HFFc6 (cell line): Measurements from ENCODE around the gene ASB13. TPM values are rescaled to one million over a fixed set of nuclear protein-coding genes. Genes with fewer than 3 reads are reported as not detected.

Experiments
- DNase-seq: peaks from one replicate; pipeline ENCODE4 v3.0.0-alpha.2; 2018
- H3K27ac Mint-ChIP-seq: 2 replicates; pipeline ENCODE4 v1.8.0; 2020; ENCODE audit warnings: mild to moderate bottlenecking, mixed read lengths
- H3K27me3 Mint-ChIP-seq: 2 replicates; pipeline ENCODE4 v1.8.0; 2021; ENCODE audit warnings: mild to moderate bottlenecking, moderate library complexity, mixed read lengths; ENCODE audit not compliant: insufficient read depth
- H3K36me3 Mint-ChIP-seq: 2 replicates; pipeline ENCODE4 v1.8.0; 2021; ENCODE audit warnings: low read depth, mixed read lengths
- H3K4me1 Mint-ChIP-seq: 2 replicates; pipeline ENCODE4 v1.8.0; 2020; ENCODE audit warnings: low read depth, mixed read lengths
- H3K4me3 Mint-ChIP-seq: 2 replicates; pipeline ENCODE4 v1.8.0; 2020; ENCODE audit warnings: mild to moderate bottlenecking, moderate library complexity, mixed read lengths
- H3K9me3 Mint-ChIP-seq: 2 replicates; pipeline ENCODE4 v1.8.0; 2020; ENCODE audit warnings: mild to moderate bottlenecking, mixed read lengths
- CTCF ChIP-seq: fragments of 200-600 bp; sonication (generic); IDR thresholded peaks from 2 replicates; pipeline ENCODE4 v1.5.0; 2021; ENCODE audit warnings: antibody characterized with exemption, mild to moderate bottlenecking
- total RNA-seq, 6 experiments: library from RNA; stranded (reverse); fragmentation: NEBNext Ultra II Directional; extraction: Animal tissue kit (Norgen Biotek cat#: 25700); gene quantifications; 2 replicates in 1 of 6; 3 replicates in 5 of 6; pipeline ENCODE4 v1.2.3, GENCODE V29; 2021

ASB13 gene
- total RNA-seq, 6 experiments from 2014 or later: 7.8 to 10.1 (median 9.1) TPM

DNA sequence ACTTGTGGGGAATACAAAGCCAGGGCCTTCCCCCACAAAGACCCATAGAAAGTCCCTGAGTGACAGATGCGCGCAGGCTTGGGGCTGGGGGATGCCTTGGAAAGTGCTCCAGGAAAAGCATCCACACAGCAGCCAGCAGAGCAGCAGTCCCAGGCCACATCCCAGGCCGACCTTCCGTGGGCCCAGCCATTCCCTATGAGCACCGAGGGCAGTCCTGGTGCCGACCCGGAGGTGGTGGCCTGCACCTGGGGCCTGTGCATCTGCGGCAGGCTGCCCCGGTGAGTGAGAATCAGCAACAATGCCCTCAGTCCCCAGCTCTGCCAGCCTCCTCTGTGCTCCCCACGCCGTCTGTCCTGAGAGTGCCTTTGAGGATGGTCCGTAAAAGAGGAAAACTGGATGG is 26.4 kb downstream of the ASB13 start:
- TF ChIP-seq CTCF: no peak
- H3K27ac Mint-ChIP-seq: no peak overlapping the region
- H3K27me3 Mint-ChIP-seq: peaks cover 7% of the 10 kb centered on the region
- no peaks in the 10 kb centered on the region for H3K9me3 Mint-ChIP-seq
- H3K36me3 Mint-ChIP-seq: peaks cover 11% of the 10 kb centered on the region
- peaks cover 8% of the 10 kb centered on the region; the same call in 1 of the 2 replicates for H3K4me1 Mint-ChIP-seq
- H3K4me3 Mint-ChIP-seq: no peak overlapping the region
- no peak for DNase-seq

DNA sequence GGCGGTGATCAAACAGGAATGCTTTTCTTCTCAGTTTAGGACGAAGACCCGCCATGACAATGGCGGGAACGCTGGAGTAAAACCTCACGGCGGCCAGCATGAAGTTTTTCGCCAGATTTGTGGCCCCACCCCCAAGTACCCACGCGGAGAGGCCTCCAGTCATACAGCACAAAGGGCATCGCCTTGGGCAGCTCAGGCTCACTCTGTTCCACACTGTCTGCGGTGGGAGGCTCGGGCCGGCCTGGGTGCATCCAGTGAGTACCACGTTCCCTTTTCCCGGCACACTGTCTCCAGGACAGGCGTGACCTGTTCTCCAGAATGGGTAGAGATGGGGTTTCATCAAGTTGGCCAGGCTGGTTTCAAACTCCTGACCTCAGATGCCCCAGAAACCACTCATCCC is 27.3 kb downstream of the ASB13 start:
- Mint-ChIP-seq H3K4me1 (peaks cover 8% of the 10 kb centered on the region; the same call in 1 of the 2 replicates), H3K4me3 (no peak overlapping the region), H3K27ac (no peak overlapping the region), H3K27me3 (peaks cover 11% of the 10 kb centered on the region), H3K36me3 (peaks cover 11% of the 10 kb centered on the region), H3K9me3 (no peaks in the 10 kb centered on the region)
- TF ChIP-seq CTCF: no peak
- no peak for DNase-seq

GRCh38 chr10:5638494-5638893 is 27.9 kb downstream of the ASB13 start:
- peaks cover 15% of the 10 kb centered on the region for H3K27me3 Mint-ChIP-seq

DNA sequence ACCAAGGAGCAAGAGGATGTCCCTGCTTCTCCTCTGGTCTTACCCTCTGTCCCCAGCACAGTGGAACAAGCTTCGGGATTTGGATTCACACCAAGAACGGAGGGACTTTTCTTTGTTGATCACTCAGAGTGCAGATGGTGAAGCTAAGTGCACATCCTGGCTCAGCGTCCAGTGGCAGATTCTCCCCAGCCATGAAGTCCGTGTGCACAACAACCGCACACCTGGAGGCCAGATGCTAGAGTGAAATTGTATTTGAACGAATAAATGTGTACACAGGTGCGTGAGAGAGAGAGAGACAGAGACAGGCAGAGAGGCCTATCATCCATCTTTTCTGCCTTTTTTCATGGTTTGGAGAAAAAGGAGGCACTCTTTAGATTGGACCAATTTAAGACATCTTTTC is 31.5 kb downstream of the ASB13 start:
- no peak overlapping the region for H3K27ac Mint-ChIP-seq
- peaks cover 17% of the 10 kb centered on the region for H3K27me3 Mint-ChIP-seq
- H3K4me3 Mint-ChIP-seq: no peak overlapping the region
- DNase-seq: no peak
- no peaks in the 10 kb centered on the region for H3K9me3 Mint-ChIP-seq
- TF ChIP-seq CTCF: no peak
- no peaks in the 10 kb centered on the region for H3K36me3 Mint-ChIP-seq
- no peaks in the 10 kb centered on the region for H3K4me1 Mint-ChIP-seq

More at GRCh38 chr10:5638494-5638893, 27.9 kb downstream of the ASB13 start:
- peaks cover 11% of the 10 kb centered on the region for H3K36me3 Mint-ChIP-seq
- H3K27ac Mint-ChIP-seq: no peak overlapping the region
- H3K4me1 Mint-ChIP-seq: peaks cover 5% of the 10 kb centered on the region; the same call in 1 of the 2 replicates
- H3K9me3 Mint-ChIP-seq: no peaks in the 10 kb centered on the region
- TF ChIP-seq CTCF: no peak
- no peak for DNase-seq
- no peak overlapping the region for H3K4me3 Mint-ChIP-seq

DNA sequence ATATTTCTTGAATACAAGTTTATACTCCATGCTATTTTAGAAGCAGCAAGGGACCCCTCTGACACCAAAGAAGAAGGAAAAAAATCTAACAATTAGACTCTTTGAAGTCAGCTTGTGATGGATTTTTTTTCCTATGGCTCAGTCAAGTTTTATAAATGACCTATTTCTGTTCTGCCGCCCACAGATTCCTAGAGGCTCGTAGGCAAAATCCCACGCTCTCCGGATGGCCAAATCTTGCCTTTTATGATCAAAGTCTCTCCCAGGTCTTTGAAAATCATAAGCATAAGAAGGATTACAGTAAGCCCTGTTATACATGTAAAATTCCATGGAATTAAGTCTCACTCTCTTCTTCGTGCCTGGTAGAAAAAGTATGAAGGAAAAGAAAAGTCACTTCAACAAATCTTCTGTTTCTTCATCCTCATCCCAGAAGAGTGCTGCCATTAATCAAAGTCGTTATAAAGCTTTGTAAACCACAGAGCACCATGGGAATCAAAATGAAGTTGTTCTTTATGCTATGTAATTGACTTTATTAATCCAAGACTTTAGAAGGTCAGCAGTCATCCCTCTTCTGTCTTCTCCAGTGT is 33.1 kb downstream of the ASB13 start:
- no peak overlapping the region for H3K4me3 Mint-ChIP-seq
- no peaks in the 10 kb centered on the region for H3K36me3 Mint-ChIP-seq
- peaks cover 17% of the 10 kb centered on the region for H3K27me3 Mint-ChIP-seq
- H3K9me3 Mint-ChIP-seq: no peaks in the 10 kb centered on the region
- no peak overlapping the region for H3K27ac Mint-ChIP-seq
- TF ChIP-seq CTCF: no peak
- DNase-seq: no peak
- peaks cover 15% of the 10 kb centered on the region for H3K4me1 Mint-ChIP-seq
